K562 (cell line): ENCODE measurements around the gene PRPSAP1. TPM values are rescaled to one million over a fixed set of nuclear protein-coding genes. Genes with fewer than 3 reads are reported as not detected.
A peak's percentile ranks its signal among the peaks of the same experiment; 100 is the strongest.

ENCODE experiments used
- CBX8 ChIP-seq: fragments of 200-600 bp; sonication (generic); IDR thresholded peaks from 2 replicates; pipeline ENCODE4 v1.6.1; 2012; ENCODE audit warnings: borderline replicate concordance, mixed run types, low read depth, mild to moderate bottlenecking, moderate library complexity, mixed read lengths, low read length, control low read depth, inconsistent platforms; ENCODE audit not compliant: poor library complexity, severe bottlenecking; ENCODE audit errors: extremely low read depth
- CCAR2 ChIP-seq: fragments of 200-400 bp; formaldehyde crosslinking; IDR thresholded peaks from 2 replicates; pipeline ENCODE4 v1.6.1; 2017; ENCODE audit warnings: mild to moderate bottlenecking, low read depth, low read length
- DNMT1 ChIP-seq: fragments of 450-650 bp; IDR thresholded peaks from 2 replicates; pipeline ENCODE4 v1.6.1; 2016; ENCODE audit warnings: antibody characterized with exemption, mild to moderate bottlenecking
- FOXP1 ChIP-seq: sonication (generic); formaldehyde crosslinking; IDR thresholded peaks from 2 replicates; pipeline ENCODE4 v1.8.0; 2022; ENCODE audit warnings: mild to moderate bottlenecking, missing genetic modification reagents
- GTF2F1 ChIP-seq: IDR thresholded peaks from 2 replicates; pipeline ENCODE4 v1.6.1; 2011; ENCODE audit warnings: low read depth, low read length, improper control_type of control experiment
- HLTF ChIP-seq: fragments of 450-650 bp; IDR thresholded peaks from 2 replicates; pipeline ENCODE4 v1.6.1; 2016
- HNRNPUL1 ChIP-seq: fragments of 200-400 bp; formaldehyde crosslinking; IDR thresholded peaks from 2 replicates; pipeline ENCODE4 v1.6.1; 2017; ENCODE audit warnings: low read length
- KLF10 ChIP-seq: fragments of 250-450 bp; sonication (Bioruptor Pico); IDR thresholded peaks from 2 replicates; pipeline ENCODE4 v1.6.1; 2021; ENCODE audit warnings: matching md5 sums
- MTA3 ChIP-seq: fragments of 450-650 bp; formaldehyde crosslinking; IDR thresholded peaks from 2 replicates; pipeline ENCODE4 v1.6.1; 2017; ENCODE audit warnings: mild to moderate bottlenecking, borderline replicate concordance
- POU5F1 ChIP-seq: fragments of 150-350 bp; IDR thresholded peaks from 2 replicates; pipeline ENCODE4 v1.6.1; 2014; ENCODE audit warnings: borderline replicate concordance, low read length, low read depth, mild to moderate bottlenecking; ENCODE audit not compliant: partially characterized antibody
- PRMT5 ChIP-seq: sonication (generic); formaldehyde crosslinking; IDR thresholded peaks from 2 replicates; pipeline ENCODE4 v1.5.0; 2020; ENCODE audit warnings: missing genetic modification reagents
- SP2 ChIP-seq: IDR thresholded peaks from 2 replicates; pipeline ENCODE4 v1.6.1; 2011; ENCODE audit warnings: mild to moderate bottlenecking, low read depth, low read length, moderate library complexity; ENCODE audit not compliant: poor library complexity, severe bottlenecking; ENCODE audit errors: extremely low read depth
- STAT5A ChIP-seq: IDR thresholded peaks from 2 replicates; pipeline ENCODE4 v1.6.1; 2012; ENCODE audit warnings: low read length, inconsistent platforms, borderline replicate concordance
- SUPT5H ChIP-seq: fragments of 450-650 bp; IDR thresholded peaks from 2 replicates; pipeline ENCODE4 v1.6.1; 2016
- ZC3H8 ChIP-seq: fragments of 450-650 bp; IDR thresholded peaks from 2 replicates; pipeline ENCODE4 v1.6.1; 2017
- ZNF239 ChIP-seq: fragments of 250-450 bp; sonication (Bioruptor Pico); IDR thresholded peaks from 2 replicates; pipeline ENCODE4 v1.4.0; 2020; ENCODE audit warnings: mild to moderate bottlenecking
- ZNF398 ChIP-seq: fragments of 250-450 bp; sonication (Bioruptor Pico); IDR thresholded peaks from 2 replicates; pipeline ENCODE4 v1.8.0; 2021; ENCODE audit warnings: moderate library complexity, mild to moderate bottlenecking, inconsistent platforms
- ZNF707 ChIP-seq: fragments of 250-450 bp; sonication (Bioruptor Pico); conservative IDR thresholded peaks from 2 replicates; pipeline ENCODE4 v1.8.0; 2022; ENCODE audit warnings: inconsistent platforms, mild to moderate bottlenecking, moderate library complexity
- ZNF76 ChIP-seq: fragments of 250-450 bp; sonication (Bioruptor Pico); IDR thresholded peaks from 2 replicates; pipeline ENCODE4 v1.4.0; 2020; ENCODE audit warnings: mild to moderate bottlenecking, moderate library complexity, borderline replicate concordance
- polyA plus RNA-seq, 8 experiments: library from polyadenylated mRNA; depleted of rRNA in 4 of 8; stranded (reverse) in 5 of 8; unstranded in 3 of 8; fragments of >200 nt; fragmentation: Nextera tagmentation in 2 of 8; fragmentation: Illumina TruSeq in 1 of 8; extraction: Ambion mirVana in 2 of 8; extraction: Trizol in 1 of 8; gene quantifications; 2 replicates each; pipeline versions ENCODE4 v1.2.1 to v1.2.3, GENCODE V29; 2011 to 2014; ENCODE audit warnings: inconsistent platforms in 1 of 8, missing spikeins in 1 of 8
- total RNA-seq, 7 experiments: library from RNA; depleted of rRNA in 6 of 7; stranded (reverse); fragments of >200 nt in 6 of 7; fragmentation: Illumina TruSeq in 2 of 7; extraction: Trizol in 2 of 7; gene quantifications; 2 replicates each; pipeline versions ENCODE4 v1.2.1 to v1.2.3, GENCODE V29; 2011 to 2021; ENCODE audit warnings: low replicate concordance in 1 of 7
- TF ChIP-seq, protein P1 (sequence below): fragments of 200-800 bp; sonication (Bioruptor generic); IDR thresholded peaks from 2 replicates; pipeline ENCODE4 v1.6.1; 2017; ENCODE audit warnings: missing genetic modification characterization, missing compliant biosample characterization
- TF ChIP-seq, protein P2 (sequence below), 2 experiments: IDR thresholded peaks; 2 replicates each; pipeline ENCODE4 v1.6.1; 2011; ENCODE audit warnings: borderline replicate concordance in 1 of 2, control low read depth in 1 of 2, low read depth in 1 of 2, low read length in 1 of 2, mild to moderate bottlenecking in 1 of 2, mixed read lengths in 1 of 2, moderate library complexity in 1 of 2; ENCODE audit not compliant: insufficient read depth in 1 of 2, insufficient read length in 1 of 2, poor library complexity in 1 of 2, severe bottlenecking in 1 of 2; ENCODE audit errors: extremely low read depth in 1 of 2
- TF ChIP-seq, protein P3 (sequence below): sonication (generic); formaldehyde crosslinking; IDR thresholded peaks from 2 replicates; pipeline ENCODE4 v1.8.1; 2022; ENCODE audit warnings: missing genetic modification reagents

The PRPSAP1 gene
- total and polyA plus RNA-seq, 9 of the 15 experiments (the other 6 are each of a cell fraction or from before 2014, with no cell fraction given): 21.9 to 77.1 (median 40.8) TPM

- TF ChIP-seq, protein P1, sequence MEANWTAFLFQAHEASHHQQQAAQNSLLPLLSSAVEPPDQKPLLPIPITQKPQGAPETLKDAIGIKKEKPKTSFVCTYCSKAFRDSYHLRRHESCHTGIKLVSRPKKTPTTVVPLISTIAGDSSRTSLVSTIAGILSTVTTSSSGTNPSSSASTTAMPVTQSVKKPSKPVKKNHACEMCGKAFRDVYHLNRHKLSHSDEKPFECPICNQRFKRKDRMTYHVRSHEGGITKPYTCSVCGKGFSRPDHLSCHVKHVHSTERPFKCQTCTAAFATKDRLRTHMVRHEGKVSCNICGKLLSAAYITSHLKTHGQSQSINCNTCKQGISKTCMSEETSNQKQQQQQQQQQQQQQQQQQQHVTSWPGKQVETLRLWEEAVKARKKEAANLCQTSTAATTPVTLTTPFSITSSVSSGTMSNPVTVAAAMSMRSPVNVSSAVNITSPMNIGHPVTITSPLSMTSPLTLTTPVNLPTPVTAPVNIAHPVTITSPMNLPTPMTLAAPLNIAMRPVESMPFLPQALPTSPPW: peak; percentile 19
- TF ChIP-seq CBX8: no peak
- TF ChIP-seq PRMT5 (CRISPR knock-in tag): no peak
- TF ChIP-seq ZNF707 (CRISPR knock-in tag): no peak
- TF ChIP-seq, protein P2, sequence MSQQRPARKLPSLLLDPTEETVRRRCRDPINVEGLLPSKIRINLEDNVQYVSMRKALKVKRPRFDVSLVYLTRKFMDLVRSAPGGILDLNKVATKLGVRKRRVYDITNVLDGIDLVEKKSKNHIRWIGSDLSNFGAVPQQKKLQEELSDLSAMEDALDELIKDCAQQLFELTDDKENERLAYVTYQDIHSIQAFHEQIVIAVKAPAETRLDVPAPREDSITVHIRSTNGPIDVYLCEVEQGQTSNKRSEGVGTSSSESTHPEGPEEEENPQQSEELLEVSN (IDR thresholded peaks at IDR 0.05; ENCODE audit: borderline replicate concordance in 1 of 2, extremely low read depth in 1 of 2, insufficient read depth in 1 of 2, insufficient read length in 1 of 2, low read depth in 1 of 2, low read length in 1 of 2, poor library complexity in 1 of 2, severe bottlenecking in 1 of 2): peak; percentile 81 to 97
- no peak for TF ChIP-seq KLF10 (CRISPR knock-in tag)
- no peak for TF ChIP-seq STAT5A
- TF ChIP-seq HNRNPUL1: no peak
- TF ChIP-seq MTA3: peak; percentile 58; the same call in 1 of the 2 replicates
- TF ChIP-seq DNMT1: no peak
- TF ChIP-seq ZNF398 (CRISPR knock-in tag): no peak
- no peak for TF ChIP-seq ZNF239 (CRISPR knock-in tag)
- TF ChIP-seq POU5F1: no peak
- peak; percentile 73 for TF ChIP-seq GTF2F1
- TF ChIP-seq CCAR2: no peak
- no peak for TF ChIP-seq ZC3H8
- no peak for TF ChIP-seq FOXP1 (CRISPR knock-in tag)
- TF ChIP-seq HLTF: no peak
- TF ChIP-seq SP2: no peak
- TF ChIP-seq, protein P3, sequence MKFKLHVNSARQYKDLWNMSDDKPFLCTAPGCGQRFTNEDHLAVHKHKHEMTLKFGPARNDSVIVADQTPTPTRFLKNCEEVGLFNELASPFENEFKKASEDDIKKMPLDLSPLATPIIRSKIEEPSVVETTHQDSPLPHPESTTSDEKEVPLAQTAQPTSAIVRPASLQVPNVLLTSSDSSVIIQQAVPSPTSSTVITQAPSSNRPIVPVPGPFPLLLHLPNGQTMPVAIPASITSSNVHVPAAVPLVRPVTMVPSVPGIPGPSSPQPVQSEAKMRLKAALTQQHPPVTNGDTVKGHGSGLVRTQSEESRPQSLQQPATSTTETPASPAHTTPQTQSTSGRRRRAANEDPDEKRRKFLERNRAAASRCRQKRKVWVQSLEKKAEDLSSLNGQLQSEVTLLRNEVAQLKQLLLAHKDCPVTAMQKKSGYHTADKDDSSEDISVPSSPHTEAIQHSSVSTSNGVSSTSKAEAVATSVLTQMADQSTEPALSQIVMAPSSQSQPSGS (CRISPR knock-in tag): no peak
- TF ChIP-seq SUPT5H: peak; percentile 66
- TF ChIP-seq ZNF76 (CRISPR knock-in tag): no peak
These were observed 30.7 kb upstream of the PRPSAP1 start, which contains the start of gene SPHK1 (continued) for GRCh38 chr17:76384222-76384986.
